GM12878 (cell line): ENCODE measurements around the gene CAPZB. TPM values are rescaled to one million over a fixed set of nuclear protein-coding genes. Genes with fewer than 3 reads are reported as not detected.

Source experiments
- ATAC-seq: fragments of 200-7000 bp; cut with Tn5 transposase; 3 replicates; pipeline ENCODE4 v1.9.1; 2020; ENCODE audit warnings: mild to moderate bottlenecking, moderate library complexity
- BruUV-seq: library from RNA; stranded (reverse); fragments of 400-500 nt; replicated peaks from 2 replicates; lab custom pipeline; 2021; lab: Mats Ljungman, UMichigan
- CTCF ChIA-PET: fragments of 300-600 bp; sonication (Branson Sonifier 250); formaldehyde crosslinking; extraction: SDS; loops from one replicate; lab custom pipeline; 2021; ENCODE audit warnings: inconsistent platforms; lab: Yijun Ruan, JAX
- POLR2A ChIA-PET: fragments of 350-600 bp; formaldehyde crosslinking; extraction: SDS; loops from one replicate; lab custom pipeline; 2021; ENCODE audit warnings: inconsistent platforms; lab: Charles Lee
- RAD21 ChIA-PET: fragments of 300-600 bp; sonication (Branson Sonifier 250); formaldehyde crosslinking; loops from one replicate; lab custom pipeline; 2023; ENCODE audit warnings: antibody characterized with exemption; ENCODE audit not compliant: unreplicated experiment; lab: Charles Lee
- SMC1A ChIA-PET: fragments of 300-600 bp; sonication (Branson Sonifier 250); formaldehyde crosslinking; loops from one replicate; lab custom pipeline; 2023; ENCODE audit not compliant: unreplicated experiment, uncharacterized antibody; lab: Charles Lee
- DNase-seq: peaks from one replicate; pipeline ENCODE4 v3.0.0-alpha.2; 2011; ENCODE audit warnings: low read depth, low spot score
- FAIRE-seq: peaks from 3 replicates; lab custom pipeline; 2011; peaks lifted over from hg19 to GRCh38; lab: Jason Lieb, UNC
- H2AFZ ChIP-seq: 2 replicates; pipeline ENCODE4 v1.6.0; 2011; ENCODE audit warnings: low read depth, low read length, control low read depth; ENCODE audit not compliant: control insufficient read depth
- H3K27ac ChIP-seq: 2 replicates; pipeline ENCODE4 v1.5.1; 2011; ENCODE audit warnings: control low read depth; ENCODE audit not compliant: control insufficient read depth, insufficient read depth
- H3K27me3 ChIP-seq, 2 experiments: replicated peaks in 1 of 2; 2 replicates each; pipeline versions ENCODE4 v1.6.0 to v1.6.1; 2011; ENCODE audit warnings: low read length in 1 of 2; ENCODE audit not compliant: control insufficient read depth in 2 of 2, insufficient read depth in 2 of 2
- H3K36me3 ChIP-seq, 2 experiments: 2 replicates each; pipeline ENCODE4 v1.5.1; 2011; ENCODE audit warnings: low read length in 1 of 2; ENCODE audit not compliant: control insufficient read depth in 2 of 2, insufficient read depth in 2 of 2
- H3K4me1 ChIP-seq: 2 replicates; pipeline ENCODE4 v1.6.1; 2011; ENCODE audit warnings: mild to moderate bottlenecking, low read length, moderate library complexity, mixed read lengths; ENCODE audit not compliant: control insufficient read depth, insufficient read depth
- H3K4me2 ChIP-seq: 2 replicates; pipeline ENCODE4 v1.6.0; 2011; ENCODE audit warnings: control low read depth; ENCODE audit not compliant: control insufficient read depth, insufficient read depth
- H3K4me3 ChIP-seq: fragments of 200-600 bp; sonication (generic); 2 replicates; pipeline ENCODE4 v1.5.1; 2016
- H3K79me2 ChIP-seq: 2 replicates; pipeline ENCODE4 v1.6.0; 2011; ENCODE audit warnings: low read length; ENCODE audit not compliant: control insufficient read depth, insufficient read depth
- H3K9ac ChIP-seq: 2 replicates; pipeline ENCODE4 v1.8.0; 2011; ENCODE audit warnings: low read length, control low read depth, mixed read lengths; ENCODE audit not compliant: control insufficient read depth, insufficient read depth
- H3K9me3 ChIP-seq: replicated peaks from 3 replicates; pipeline ENCODE4 v1.5.1; 2011; ENCODE audit warnings: mild to moderate bottlenecking, low read length; ENCODE audit not compliant: control insufficient read depth, insufficient read depth
- H4K20me1 ChIP-seq: 2 replicates; pipeline ENCODE4 v1.6.0; 2011; ENCODE audit not compliant: control insufficient read depth, insufficient read depth
- CBX3 ChIP-seq: fragments of 200-600 bp; sonication (generic); IDR thresholded peaks from 2 replicates; pipeline ENCODE4 v1.6.1; 2016; ENCODE audit warnings: low read depth, borderline replicate concordance
- E2F8 ChIP-seq: fragments of 450-650 bp; IDR thresholded peaks from 2 replicates; pipeline ENCODE4 v1.6.1; 2018; ENCODE audit warnings: mild to moderate bottlenecking, low read depth, moderate library complexity; ENCODE audit not compliant: partially characterized antibody
- ESRRA ChIP-seq: IDR thresholded peaks from 2 replicates; pipeline ENCODE4 v1.6.1; 2012; ENCODE audit warnings: mild to moderate bottlenecking, low read length, improper control_type of control experiment
- MTA2 ChIP-seq: fragments of 450-650 bp; IDR thresholded peaks from 2 replicates; pipeline ENCODE4 v1.6.1; 2016; ENCODE audit warnings: low read depth, mild to moderate bottlenecking, moderate library complexity
- NR2C1 ChIP-seq: fragments of 450-650 bp; IDR thresholded peaks from 2 replicates; pipeline ENCODE4 v1.6.1; 2017; ENCODE audit warnings: antibody characterized with exemption, mild to moderate bottlenecking, moderate library complexity
- NR2C2 ChIP-seq: IDR thresholded peaks from 2 replicates; pipeline ENCODE4 v1.6.1; 2011; ENCODE audit warnings: borderline replicate concordance, low read depth; ENCODE audit not compliant: control insufficient read depth, insufficient read length
- NR2F1 ChIP-seq: fragments of 450-650 bp; conservative IDR thresholded peaks from 2 replicates; pipeline ENCODE4 v1.6.1; 2017; ENCODE audit warnings: mild to moderate bottlenecking
- RELA ChIP-seq: fragments of 450-650 bp; IDR thresholded peaks from 2 replicates; pipeline ENCODE4 v1.8.0; 2014; ENCODE audit warnings: borderline replicate concordance; ENCODE audit not compliant: partially characterized antibody
- SIX5 ChIP-seq: IDR thresholded peaks from 2 replicates; pipeline ENCODE4 v1.6.1; 2011; ENCODE audit warnings: mild to moderate bottlenecking, low read depth, low read length, moderate library complexity; ENCODE audit not compliant: severe bottlenecking
- SMC3 ChIP-seq: IDR thresholded peaks from 2 replicates; pipeline ENCODE4 v1.6.1; 2011; ENCODE audit warnings: low read length, improper control_type of control experiment, borderline replicate concordance
- TCF7 ChIP-seq: IDR thresholded peaks from 2 replicates; pipeline ENCODE4 v1.6.1; 2014; ENCODE audit warnings: antibody characterized with exemption, borderline replicate concordance
- WRNIP1 ChIP-seq: IDR thresholded peaks from 2 replicates; pipeline ENCODE4 v1.6.1; 2011; ENCODE audit warnings: low read depth, low read length, improper control_type of control experiment, borderline replicate concordance
- ZNF207 ChIP-seq: fragments of 450-650 bp; IDR thresholded peaks from 2 replicates; pipeline ENCODE4 v1.6.1; 2014; ENCODE audit warnings: antibody characterized with exemption, mild to moderate bottlenecking, borderline replicate concordance
- ZNF384 ChIP-seq: IDR thresholded peaks from 2 replicates; pipeline ENCODE4 v1.6.1; 2012; ENCODE audit warnings: low read depth, mild to moderate bottlenecking, low read length, improper control_type of control experiment, borderline replicate concordance
- ZSCAN29 ChIP-seq: fragments of 450-650 bp; IDR thresholded peaks from 2 replicates; pipeline ENCODE4 v1.6.1; 2017; ENCODE audit warnings: mild to moderate bottlenecking, moderate library complexity
- WGBS: methylation state at CpG from one replicate; pipeline ENCODE4 v1.1.6; 2016; ENCODE audit warnings: low lambda C conversion rate; ENCODE audit not compliant: insufficient replicate concordance, insufficient coverage; ENCODE audit errors: missing lambda C conversion rate; 5-methylcytosine and 5-hydroxymethylcytosine counted together
- in situ Hi-C: fragments of 300-500 bp; cut with MboI; formaldehyde crosslinking; loops from 9 replicates; pipeline ENCODE4 v1.14.3; 2018; ENCODE audit warnings: mixed read lengths
- intact Hi-C: fragments of 100-400 bp; cut with micrococcal nuclease; formaldehyde crosslinking; loops from one replicate; pipeline ENCODE4 v1.14.2; 2022; ENCODE audit not compliant: unreplicated experiment
- polyA plus RNA-seq, 11 experiments: library from polyadenylated mRNA; depleted of rRNA in 4 of 11; unstranded in 6 of 11; stranded (reverse) in 5 of 11; fragments of >200 nt; fragmentation: Nextera tagmentation in 4 of 11; fragmentation: Illumina TruSeq in 1 of 11; extraction: Ambion mirVana in 4 of 11; extraction: Trizol in 1 of 11; gene quantifications; 1 replicate in 1 of 11; 2 replicates in 10 of 11; pipeline versions ENCODE4 v1.2.1 to v1.2.3, GENCODE V29; 2011 to 2016; ENCODE audit warnings: inconsistent platforms in 2 of 11, missing spikeins in 2 of 11, low read depth in 1 of 11
- total RNA-seq, 4 experiments: library from RNA; depleted of rRNA in 3 of 4; stranded (reverse); fragments of >200 nt in 3 of 4; fragmentation: Illumina TruSeq in 1 of 4; extraction: Trizol in 1 of 4; gene quantifications; 2 replicates each; pipeline versions ENCODE4 v1.2.1 to v1.2.3, GENCODE V29; 2013 to 2021
- TF ChIP-seq, protein P1 (sequence below): fragments of 450-650 bp; IDR thresholded peaks from 2 replicates; pipeline ENCODE4 v1.6.1; 2017; ENCODE audit warnings: mild to moderate bottlenecking
- TF ChIP-seq, protein P2 (sequence below): IDR thresholded peaks from 2 replicates; pipeline ENCODE4 v1.6.1; 2012; ENCODE audit warnings: mild to moderate bottlenecking, low read depth, low read length

CAPZB gene
- total and polyA plus RNA-seq, 10 of the 15 experiments (the other 5 are each of a cell fraction or from before 2014, with no cell fraction given): 104 to 454 (median 213) TPM

DNA sequence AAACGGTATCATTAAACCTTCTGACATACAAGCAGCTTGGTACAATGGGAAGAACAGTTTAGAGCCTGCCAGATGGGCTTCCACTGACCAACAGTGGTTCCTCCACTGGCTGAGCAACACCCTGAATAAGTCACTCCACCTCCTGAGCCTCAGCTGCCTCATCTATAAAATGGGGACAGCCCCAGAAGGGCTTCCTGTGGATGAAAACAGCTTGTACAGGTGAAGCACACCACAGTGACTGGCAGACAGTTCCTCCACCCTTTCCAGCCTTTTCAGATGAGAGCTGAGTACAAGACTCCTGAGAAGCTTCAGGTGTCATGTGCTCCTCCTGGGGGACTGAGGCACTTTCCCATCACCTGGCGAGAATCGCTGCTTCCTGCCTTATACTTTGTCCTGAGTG lies 2.1 kb downstream of the CAPZB start:
- intact Hi-C loops (loop anchor here (10.0 kb wide), 1 partner anchor 168 kb away; the partner anchor contains the start of genes AKR7A2 and SLC66A1), in situ Hi-C loops (no loop called here)
- SMC1A ChIA-PET: interaction anchor here (0.8 to 5.8 kb wide), 11 partner anchors 12 to 114 kb away, joined by 3 to 61 read pairs (median 4); a partner anchor contains a TSS
- Histone ChIP-seq H3K4me1 (peaks cover 40% of the 10 kb centered on the region), H3K4me3 (peak overlapping the region; percentile 99), H3K4me2 (peak overlapping the region; percentile 92), H3K27ac (peak overlapping the region; percentile 96), H3K27me3 (no peaks in the 10 kb centered on the region), H3K9me3 (no peaks in the 10 kb centered on the region), H4K20me1 (peaks cover 15% of the 10 kb centered on the region), H3K36me3 (peaks cover 2 to 7% of the 10 kb centered on the region in 2 experiments; a peak in 3 of 4 replicates), H3K79me2 (peaks cover 84% of the 10 kb centered on the region), H2AFZ (no peak overlapping the region), H3K9ac (peak overlapping the region; percentile 99)
- WGBS: 0% methylated on average over 3 of the region's 3 CpGs
- POLR2A ChIA-PET: interaction anchor here (1.3 to 2.2 kb wide), 4 partner anchors 10 to 114 kb away, joined by 4 to 16 read pairs (median 8); a partner anchor contains a TSS
- FAIRE-seq (no peak), DNase-seq (no peak), ATAC-seq (0 out of 3 replicates have a peak, but pooled peaks have one; percentile 4)
- BruUV-seq: no TSS peak
- CTCF ChIA-PET: interaction anchor here (0.9 to 2.8 kb wide), 4 partner anchors 14 to 179 kb away, joined by 3 to 15 read pairs (median 6); no protein-coding TSS in a partner anchor
- RAD21 ChIA-PET: interaction anchor here (0.7 to 1.5 kb wide), 5 partner anchors 13 to 179 kb away, joined by 3 to 6 read pairs (median 3); no protein-coding TSS in a partner anchor
- no peak for TF ChIP-seq TCF7
- TF ChIP-seq CBX3: no peak
- TF ChIP-seq MTA2: no peak
- TF ChIP-seq NR2F1: no peak
- TF ChIP-seq, protein P1, sequence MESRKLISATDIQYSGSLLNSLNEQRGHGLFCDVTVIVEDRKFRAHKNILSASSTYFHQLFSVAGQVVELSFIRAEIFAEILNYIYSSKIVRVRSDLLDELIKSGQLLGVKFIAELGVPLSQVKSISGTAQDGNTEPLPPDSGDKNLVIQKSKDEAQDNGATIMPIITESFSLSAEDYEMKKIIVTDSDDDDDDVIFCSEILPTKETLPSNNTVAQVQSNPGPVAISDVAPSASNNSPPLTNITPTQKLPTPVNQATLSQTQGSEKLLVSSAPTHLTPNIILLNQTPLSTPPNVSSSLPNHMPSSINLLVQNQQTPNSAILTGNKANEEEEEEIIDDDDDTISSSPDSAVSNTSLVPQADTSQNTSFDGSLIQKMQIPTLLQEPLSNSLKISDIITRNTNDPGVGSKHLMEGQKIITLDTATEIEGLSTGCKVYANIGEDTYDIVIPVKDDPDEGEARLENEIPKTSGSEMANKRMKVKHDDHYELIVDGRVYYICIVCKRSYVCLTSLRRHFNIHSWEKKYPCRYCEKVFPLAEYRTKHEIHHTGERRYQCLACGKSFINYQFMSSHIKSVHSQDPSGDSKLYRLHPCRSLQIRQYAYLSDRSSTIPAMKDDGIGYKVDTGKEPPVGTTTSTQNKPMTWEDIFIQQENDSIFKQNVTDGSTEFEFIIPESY: no peak
- no peak for TF ChIP-seq SIX5
- no peak for TF ChIP-seq RELA
- TF ChIP-seq NR2C1: no peak
- TF ChIP-seq ZNF207: no peak
- TF ChIP-seq ESRRA: no peak
- no peak for TF ChIP-seq ZSCAN29
- TF ChIP-seq E2F8: no peak
- TF ChIP-seq, protein P2, sequence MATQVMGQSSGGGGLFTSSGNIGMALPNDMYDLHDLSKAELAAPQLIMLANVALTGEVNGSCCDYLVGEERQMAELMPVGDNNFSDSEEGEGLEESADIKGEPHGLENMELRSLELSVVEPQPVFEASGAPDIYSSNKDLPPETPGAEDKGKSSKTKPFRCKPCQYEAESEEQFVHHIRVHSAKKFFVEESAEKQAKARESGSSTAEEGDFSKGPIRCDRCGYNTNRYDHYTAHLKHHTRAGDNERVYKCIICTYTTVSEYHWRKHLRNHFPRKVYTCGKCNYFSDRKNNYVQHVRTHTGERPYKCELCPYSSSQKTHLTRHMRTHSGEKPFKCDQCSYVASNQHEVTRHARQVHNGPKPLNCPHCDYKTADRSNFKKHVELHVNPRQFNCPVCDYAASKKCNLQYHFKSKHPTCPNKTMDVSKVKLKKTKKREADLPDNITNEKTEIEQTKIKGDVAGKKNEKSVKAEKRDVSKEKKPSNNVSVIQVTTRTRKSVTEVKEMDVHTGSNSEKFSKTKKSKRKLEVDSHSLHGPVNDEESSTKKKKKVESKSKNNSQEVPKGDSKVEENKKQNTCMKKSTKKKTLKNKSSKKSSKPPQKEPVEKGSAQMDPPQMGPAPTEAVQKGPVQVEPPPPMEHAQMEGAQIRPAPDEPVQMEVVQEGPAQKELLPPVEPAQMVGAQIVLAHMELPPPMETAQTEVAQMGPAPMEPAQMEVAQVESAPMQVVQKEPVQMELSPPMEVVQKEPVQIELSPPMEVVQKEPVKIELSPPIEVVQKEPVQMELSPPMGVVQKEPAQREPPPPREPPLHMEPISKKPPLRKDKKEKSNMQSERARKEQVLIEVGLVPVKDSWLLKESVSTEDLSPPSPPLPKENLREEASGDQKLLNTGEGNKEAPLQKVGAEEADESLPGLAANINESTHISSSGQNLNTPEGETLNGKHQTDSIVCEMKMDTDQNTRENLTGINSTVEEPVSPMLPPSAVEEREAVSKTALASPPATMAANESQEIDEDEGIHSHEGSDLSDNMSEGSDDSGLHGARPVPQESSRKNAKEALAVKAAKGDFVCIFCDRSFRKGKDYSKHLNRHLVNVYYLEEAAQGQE: no peak
- no peak for TF ChIP-seq ZNF384
- TF ChIP-seq SMC3: no peak
- no peak for TF ChIP-seq NR2C2
- TF ChIP-seq WRNIP1: no peak
